HG03064 (cell line): ENCODE results near the gene FLT4.

Source experiments
- ATAC-seq: cut with Tn5 transposase; IDR thresholded peaks from one replicate; pipeline ENCODE4 v1.9.1; 2021; ENCODE audit warnings: low read depth; ENCODE audit not compliant: unreplicated experiment

FLT4 gene

GRCh38 chr5:180611140-180611850 lies 38.1 kb downstream of the FLT4 start:
- ATAC-seq = no peak

- no peak for ATAC-seq
These were observed 39.4 kb downstream of the FLT4 start for GRCh38 chr5:180609817-180610550.

DNA sequence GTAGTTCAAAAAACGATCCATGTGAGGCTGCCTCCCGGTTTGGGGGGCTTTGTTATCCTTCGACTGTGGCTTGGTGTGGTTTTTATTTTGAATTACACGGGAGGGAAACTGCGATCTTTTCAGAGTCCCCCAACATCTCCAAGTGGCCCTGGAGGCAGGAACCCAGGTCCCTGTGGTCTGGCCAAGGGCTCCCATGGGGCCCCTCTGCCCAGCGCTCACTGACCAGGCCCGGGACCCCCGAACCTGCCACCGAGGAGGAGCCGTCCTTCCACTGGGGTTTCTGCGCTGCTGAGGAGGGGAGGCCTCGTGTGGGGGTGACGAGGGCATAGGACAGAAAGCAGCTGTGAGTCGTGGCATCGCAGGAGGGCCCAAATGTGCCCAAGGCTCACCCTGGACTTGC lies 40.0 kb downstream of the FLT4 start:
- no peak for ATAC-seq

GRCh38 chr5:180608572-180609310 lies 40.7 kb downstream of the FLT4 start:
- no peak for ATAC-seq

DNA sequence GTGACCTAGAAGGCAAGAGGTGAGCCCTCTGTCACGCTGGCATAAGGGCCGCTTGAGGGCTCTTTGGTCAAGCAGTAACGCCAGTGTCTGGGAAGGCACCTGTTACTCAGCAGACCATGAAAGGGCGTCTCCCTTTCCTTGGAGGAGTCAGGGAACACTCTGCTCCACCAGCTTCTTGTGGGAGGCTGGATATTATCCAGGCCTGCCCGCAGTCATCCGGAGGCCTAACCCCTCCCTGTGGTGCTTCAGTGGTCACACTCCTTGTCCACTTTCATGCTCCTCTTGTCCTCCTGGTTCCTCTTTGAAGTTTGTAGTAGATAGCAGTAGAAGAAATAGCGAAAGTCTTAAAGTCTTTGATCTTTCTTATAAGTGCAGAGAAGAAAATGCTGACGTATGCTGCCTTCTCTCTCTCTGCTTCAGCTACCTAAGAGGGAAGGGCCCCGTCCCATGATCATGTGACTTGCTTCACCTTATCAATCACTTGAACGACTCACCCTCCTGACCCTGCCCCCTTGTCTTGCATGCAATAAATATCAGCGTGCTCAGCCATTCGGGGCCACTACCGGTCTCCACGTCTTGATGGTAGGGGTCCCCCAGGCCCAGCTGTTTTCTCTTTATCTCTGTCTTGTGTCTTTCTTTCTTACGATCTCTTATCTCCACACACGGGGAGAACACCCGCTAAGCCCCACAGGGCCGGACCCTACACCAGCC lies 41.4 kb downstream of the FLT4 start:
- ATAC-seq = no peak

DNA sequence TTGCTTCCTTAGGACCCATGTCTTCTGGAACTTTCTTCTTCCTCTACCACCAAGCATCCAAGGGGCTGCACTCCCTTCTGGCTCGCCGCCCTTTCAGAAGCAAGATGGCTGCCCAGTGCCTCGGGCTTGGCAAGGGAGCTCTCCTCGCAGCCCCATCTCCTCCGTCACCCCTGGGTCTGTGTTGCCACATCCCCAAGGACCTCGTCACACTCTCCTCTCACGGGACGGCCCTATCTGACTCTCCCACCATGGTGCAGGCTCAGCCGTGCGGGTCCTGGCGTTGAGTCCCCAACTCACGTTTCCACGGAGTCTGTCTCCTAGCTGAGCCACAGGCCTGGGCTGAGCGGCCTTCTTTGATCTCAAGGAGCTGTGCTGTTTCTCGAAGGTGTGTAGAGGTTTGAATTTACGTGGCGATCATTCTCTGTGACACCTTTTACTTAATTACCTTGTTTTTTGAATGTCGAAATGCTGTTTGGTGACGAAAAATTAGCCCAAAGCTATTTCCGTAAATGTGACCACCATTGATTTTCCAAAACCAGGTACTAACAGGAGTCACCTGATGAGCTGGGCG lies 43.1 kb downstream of the FLT4 start:
- no peak for ATAC-seq

- ATAC-seq = no peak
These were observed 43.7 kb downstream of the FLT4 start for GRCh38 chr5:180605554-180606214.

DNA sequence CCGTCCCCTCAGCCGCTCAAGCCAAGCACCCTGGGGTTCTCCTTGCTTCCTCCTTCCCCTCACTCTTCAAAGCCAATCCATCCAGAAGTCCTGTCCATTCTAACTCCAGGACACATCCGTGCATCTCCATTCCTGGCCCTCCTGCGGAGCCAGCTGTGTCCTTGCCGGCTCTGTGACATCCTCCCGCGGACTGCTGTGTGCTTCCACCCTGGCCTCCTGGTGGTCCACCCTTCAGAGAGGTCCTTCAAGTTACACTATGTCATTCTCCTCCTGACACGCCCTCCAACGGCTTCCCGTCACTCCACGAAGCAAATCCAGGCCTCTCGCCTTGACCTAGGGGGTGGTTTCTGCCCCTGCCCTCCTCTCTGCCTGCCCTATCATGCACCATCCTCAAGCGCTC lies 45.1 kb downstream of the FLT4 start:
- ATAC-seq = no peak

DNA sequence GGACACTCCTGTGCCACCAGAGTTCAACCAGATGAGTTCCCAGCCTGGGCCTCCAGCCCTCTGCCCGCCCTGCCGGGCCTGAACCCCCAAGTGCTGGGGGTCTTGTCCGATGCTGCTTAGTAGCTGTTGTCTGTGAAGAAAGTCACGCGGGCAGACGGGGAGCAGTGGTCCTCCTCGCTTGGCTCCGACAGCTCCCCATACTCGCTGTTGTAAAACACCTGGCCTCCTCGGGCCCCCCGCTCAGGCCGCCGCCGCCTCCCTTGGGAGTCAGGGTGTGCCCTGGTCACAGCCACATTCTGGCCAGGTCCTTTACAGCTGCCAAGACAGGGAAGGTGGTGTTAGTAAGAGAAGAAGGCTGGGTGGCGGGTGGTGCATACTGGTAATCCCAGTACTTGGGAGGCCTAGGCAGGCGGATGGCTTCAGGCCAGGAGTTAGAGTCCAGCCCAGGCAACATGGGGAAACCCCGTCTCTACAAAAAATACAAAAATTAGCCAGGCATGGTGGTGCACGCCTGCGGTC lies 46.3 kb downstream of the FLT4 start:
- ATAC-seq = no peak

DNA sequence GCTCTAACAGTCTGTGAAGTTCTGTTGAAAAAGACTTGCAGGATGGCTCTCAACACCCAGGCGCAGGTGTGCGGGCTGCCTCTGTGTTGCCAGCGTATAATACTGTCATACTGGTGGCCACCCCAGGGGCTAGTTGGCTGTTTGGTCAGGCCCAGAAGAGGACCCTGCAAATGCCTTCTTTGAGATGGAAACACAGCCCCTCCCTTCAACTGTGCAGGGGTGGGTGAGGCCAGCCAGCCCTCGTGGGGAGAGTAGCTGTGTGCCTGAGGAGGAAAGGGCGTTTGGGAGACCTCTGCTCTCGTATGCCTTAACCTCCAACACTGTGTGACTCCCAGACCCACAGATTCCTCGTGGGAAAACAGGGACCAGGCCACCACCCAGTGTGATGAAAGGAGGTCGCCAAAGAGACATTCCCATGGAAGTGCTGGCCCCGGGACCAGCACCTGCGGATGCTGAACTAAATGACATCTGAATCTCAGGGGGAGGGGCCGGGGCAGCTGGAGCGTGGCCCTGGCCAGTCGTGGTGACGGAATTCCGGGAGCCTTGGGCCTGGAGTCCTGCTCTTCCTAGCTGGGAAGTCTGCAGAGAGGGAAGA lies 46.8 kb downstream of the FLT4 start:
- no peak for ATAC-seq

DNA sequence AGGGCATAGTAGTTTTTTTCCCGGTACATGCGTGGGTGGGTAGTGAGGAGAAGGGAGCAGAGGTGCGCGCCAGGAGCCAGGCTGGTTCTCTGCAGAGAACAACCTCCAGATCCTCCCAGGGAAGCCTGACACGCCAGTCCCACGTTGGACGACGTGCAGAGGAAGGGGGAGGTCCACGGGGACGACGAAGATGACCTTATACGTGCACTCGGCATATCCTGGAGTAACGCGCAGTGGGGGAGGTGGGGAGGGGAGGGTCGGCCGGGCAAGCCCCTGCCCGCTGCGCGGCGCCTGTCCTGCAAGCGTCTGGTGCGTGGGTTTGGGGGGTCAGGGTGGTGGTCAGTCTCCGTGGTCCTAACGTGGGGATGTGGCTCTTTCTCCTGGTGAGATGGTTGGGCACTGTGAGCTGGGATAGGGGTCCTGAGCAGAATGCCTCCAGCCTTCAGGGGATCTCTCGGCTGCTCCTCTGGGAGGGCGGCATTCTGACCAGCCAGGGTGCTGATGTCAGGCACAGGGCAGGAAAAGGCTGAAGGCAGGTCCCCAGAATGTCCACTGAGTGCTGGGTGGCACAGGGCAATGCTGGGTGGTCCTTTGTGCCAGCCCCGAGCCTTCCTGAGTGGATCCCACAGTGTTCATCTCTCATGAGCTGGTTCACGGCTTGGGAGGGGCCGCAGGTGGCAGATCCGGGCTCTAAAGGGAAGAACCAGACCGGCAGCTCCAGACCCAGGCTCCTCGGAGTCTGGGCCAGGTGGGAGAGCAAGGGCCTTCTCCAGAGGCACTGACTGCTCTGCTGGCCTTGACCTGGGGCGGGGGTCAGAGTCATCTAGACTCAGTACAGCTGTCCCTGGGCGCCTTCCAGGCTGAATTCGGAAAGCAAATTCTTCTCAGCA lies 47.6 kb downstream of the FLT4 start:
- no peak for ATAC-seq

GRCh38 chr5:180600554-180601041 lies 48.8 kb downstream of the FLT4 start:
- ATAC-seq = no peak

- no peak for ATAC-seq
These were observed 49.3 kb downstream of the FLT4 start for GRCh38 chr5:180599981-180600553.

- ATAC-seq = no peak
These were observed 49.8 kb downstream of the FLT4 start for GRCh38 chr5:180599590-180599914.

- no peak for ATAC-seq
These were observed 50.4 kb downstream of the FLT4 start for GRCh38 chr5:180598797-180599589.

DNA sequence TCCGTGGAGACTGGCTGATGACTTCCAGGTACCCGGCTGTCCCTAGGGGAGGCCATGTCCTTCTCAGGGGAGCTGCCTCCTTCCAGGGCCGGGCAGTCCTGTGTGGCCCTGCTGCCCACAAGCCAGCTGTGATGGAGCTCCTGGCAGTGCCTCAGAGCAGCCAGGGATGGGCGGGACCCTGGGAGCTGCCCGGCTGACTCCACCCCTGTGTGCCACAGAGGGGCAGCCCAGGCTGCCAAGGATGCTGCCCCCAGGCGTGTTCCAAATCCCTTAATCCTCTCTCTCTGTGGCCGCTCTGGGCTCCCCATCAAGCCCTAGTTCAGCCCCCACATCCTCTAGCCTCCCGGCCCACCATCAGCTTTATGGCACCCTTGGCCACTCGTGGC lies 51.1 kb downstream of the FLT4 start:
- no peak for ATAC-seq

GRCh38 chr5:180596668-180597231 lies 52.6 kb downstream of the FLT4 start:
- ATAC-seq = no peak
